Caco-2 (cell line): ENCODE results near the gene SPEG. TPM values are rescaled to one million over a fixed set of nuclear protein-coding genes. Genes with fewer than 3 reads are reported as not detected.

Source experiments
- BruUV-seq: library from RNA; stranded (reverse); fragments of 400-500 nt; replicated peaks from 2 replicates; lab custom pipeline; 2021; lab: Mats Ljungman, UMichigan
- CTCF ChIA-PET: fragments of 300-600 bp; sonication (Branson Sonifier 250); formaldehyde crosslinking; loops from one replicate; lab custom pipeline; 2022; ENCODE audit warnings: antibody characterized with exemption; lab: Charles Lee
- POLR2A ChIA-PET: fragments of 300-600 bp; sonication (Branson Sonifier 250); formaldehyde crosslinking; loops from one replicate; lab custom pipeline; 2022; ENCODE audit warnings: antibody characterized with exemption; lab: Charles Lee
- DNase-seq, 2 experiments: peaks; one replicate each; pipeline versions ENCODE4 v3.0.0 to v3.0.0-alpha.2; 2020 to 2022
- H3K27me3 ChIP-seq: replicated peaks from 2 replicates; pipeline ENCODE4 v1.6.0; 2011; ENCODE audit warnings: low read length; ENCODE audit not compliant: control insufficient read depth, insufficient read depth
- H3K36me3 ChIP-seq: 2 replicates; pipeline ENCODE4 v1.5.1; 2011; ENCODE audit warnings: low read length; ENCODE audit not compliant: control insufficient read depth, insufficient read depth
- H3K4me1 ChIP-seq: fragments of 250-450 bp; sonication (Bioruptor Pico); 2 replicates; pipeline ENCODE4 v1.5.1; 2020; ENCODE audit warnings: mild to moderate bottlenecking
- H3K4me3 ChIP-seq: 2 replicates; pipeline ENCODE4 v1.5.1; 2011; ENCODE audit warnings: low read depth, mild to moderate bottlenecking, control low read depth, low read length
- H3K9me3 ChIP-seq: fragments of 250-450 bp; sonication (Bioruptor Pico); 2 replicates; pipeline ENCODE4 v1.5.1; 2020; ENCODE audit warnings: mild to moderate bottlenecking, moderate library complexity
- H3K27ac Mint-ChIP-seq: one replicate; pipeline ENCODE4 v1.8.0; 2022; ENCODE audit warnings: mixed read lengths; ENCODE audit not compliant: unreplicated experiment
- H3K27me3 Mint-ChIP-seq: one replicate; pipeline ENCODE4 v1.8.0; 2022; ENCODE audit warnings: mixed read lengths; ENCODE audit not compliant: insufficient read depth, unreplicated experiment
- H3K36me3 Mint-ChIP-seq: one replicate; pipeline ENCODE4 v1.8.0; 2022; ENCODE audit warnings: mild to moderate bottlenecking, mixed read lengths; ENCODE audit not compliant: insufficient read depth, unreplicated experiment
- H3K4me1 Mint-ChIP-seq: one replicate; pipeline ENCODE4 v1.8.0; 2022; ENCODE audit warnings: low read depth, mixed read lengths; ENCODE audit not compliant: unreplicated experiment
- H3K4me3 Mint-ChIP-seq: one replicate; pipeline ENCODE4 v1.8.0; 2022; ENCODE audit warnings: mild to moderate bottlenecking, moderate library complexity, mixed read lengths; ENCODE audit not compliant: unreplicated experiment
- H3K9me3 Mint-ChIP-seq: one replicate; pipeline ENCODE4 v1.8.0; 2022; ENCODE audit warnings: mixed read lengths; ENCODE audit not compliant: unreplicated experiment
- intact Hi-C: fragments of 100-400 bp; cut with micrococcal nuclease; formaldehyde crosslinking; loops from one replicate; pipeline ENCODE4 v1.10.0; 2022; ENCODE audit not compliant: unreplicated experiment
- total RNA-seq: library from RNA; stranded (reverse); gene quantifications from 2 replicates; pipeline ENCODE4 v1.2.3, GENCODE V29; 2022
- TF ChIP-seq, protein P1 (sequence below), 2 experiments: fragments of 200-600 bp in 1 of 2; IDR thresholded peaks; 1 replicate in 1 of 2; 2 replicates in 1 of 2; pipeline versions ENCODE4 v1.5.1 to v1.8.0; 2011 to 2022; ENCODE audit warnings: antibody characterized with exemption in 1 of 2, control low read depth in 1 of 2, inconsistent platforms in 1 of 2, low read depth in 1 of 2, low read length in 1 of 2, mild to moderate bottlenecking in 1 of 2, moderate library complexity in 1 of 2; ENCODE audit not compliant: insufficient read depth in 1 of 2, severe bottlenecking in 1 of 2, unreplicated experiment in 1 of 2

SPEG gene
- total RNA-seq, 1 experiment from 2014 or later: 18.6 TPM

DNA sequence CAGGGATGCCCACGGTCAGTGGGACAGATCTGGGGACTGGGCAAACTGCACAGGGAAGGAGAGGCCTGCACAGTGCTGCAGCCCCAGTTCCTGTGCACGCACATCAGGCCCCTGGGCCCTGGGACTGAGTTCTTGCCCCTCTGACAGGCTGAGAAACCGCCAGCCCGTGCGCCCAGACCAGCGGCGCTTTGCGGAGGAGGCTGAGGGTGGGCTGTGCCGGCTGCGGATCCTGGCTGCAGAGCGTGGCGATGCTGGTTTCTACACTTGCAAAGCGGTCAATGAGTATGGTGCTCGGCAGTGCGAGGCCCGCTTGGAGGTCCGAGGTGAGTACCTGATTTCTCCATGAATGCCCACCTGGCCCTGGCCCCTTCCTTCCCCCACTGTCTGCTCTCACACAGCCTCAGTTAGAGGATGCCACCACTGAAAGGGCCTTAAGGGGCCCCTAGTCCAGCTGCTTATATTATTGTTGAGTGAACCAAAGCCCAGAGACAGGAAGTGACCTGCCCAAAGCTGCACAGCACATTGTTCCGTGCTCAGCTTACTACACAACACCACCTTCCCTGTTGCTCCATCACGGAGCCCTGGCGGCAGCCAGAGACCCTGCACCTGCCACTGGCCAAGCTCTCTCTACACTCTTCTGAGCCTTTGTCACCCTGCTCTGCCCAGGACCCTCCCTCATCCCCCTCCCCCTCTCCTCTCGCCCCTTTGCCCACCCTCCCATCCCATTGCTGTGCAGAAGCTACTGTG, 29.8 kb downstream of the SPEG start:
- H3K36me3 Mint-ChIP-seq: peaks cover 7% of the 10 kb centered on the region
- H3K4me3 Mint-ChIP-seq: no peak overlapping the region
- H3K27me3 Mint-ChIP-seq: no peaks in the 10 kb centered on the region
- BruUV-seq: no TSS peak
- no peaks in the 10 kb centered on the region for H3K27me3 ChIP-seq
- H3K4me3 ChIP-seq: no peak overlapping the region
- H3K27ac Mint-ChIP-seq: no peak overlapping the region
- TF ChIP-seq, protein P1, sequence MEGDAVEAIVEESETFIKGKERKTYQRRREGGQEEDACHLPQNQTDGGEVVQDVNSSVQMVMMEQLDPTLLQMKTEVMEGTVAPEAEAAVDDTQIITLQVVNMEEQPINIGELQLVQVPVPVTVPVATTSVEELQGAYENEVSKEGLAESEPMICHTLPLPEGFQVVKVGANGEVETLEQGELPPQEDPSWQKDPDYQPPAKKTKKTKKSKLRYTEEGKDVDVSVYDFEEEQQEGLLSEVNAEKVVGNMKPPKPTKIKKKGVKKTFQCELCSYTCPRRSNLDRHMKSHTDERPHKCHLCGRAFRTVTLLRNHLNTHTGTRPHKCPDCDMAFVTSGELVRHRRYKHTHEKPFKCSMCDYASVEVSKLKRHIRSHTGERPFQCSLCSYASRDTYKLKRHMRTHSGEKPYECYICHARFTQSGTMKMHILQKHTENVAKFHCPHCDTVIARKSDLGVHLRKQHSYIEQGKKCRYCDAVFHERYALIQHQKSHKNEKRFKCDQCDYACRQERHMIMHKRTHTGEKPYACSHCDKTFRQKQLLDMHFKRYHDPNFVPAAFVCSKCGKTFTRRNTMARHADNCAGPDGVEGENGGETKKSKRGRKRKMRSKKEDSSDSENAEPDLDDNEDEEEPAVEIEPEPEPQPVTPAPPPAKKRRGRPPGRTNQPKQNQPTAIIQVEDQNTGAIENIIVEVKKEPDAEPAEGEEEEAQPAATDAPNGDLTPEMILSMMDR (IDR thresholded peaks at IDR 0.05; ENCODE audit: insufficient read depth in 1 of 2, low read depth in 1 of 2, low read length in 1 of 2, severe bottlenecking in 1 of 2, unreplicated experiment in 1 of 2): no peak
- no peaks in the 10 kb centered on the region for H3K36me3 ChIP-seq
- ChIA-PET POLR2A (no interaction called here), CTCF (interaction anchor here (0.6 to 1.7 kb wide), 4 partner anchors 45 to 65 kb away, joined by 4 to 5 read pairs (median 4); no protein-coding TSS in a partner anchor)
- intact Hi-C loops: no loop called here
- no peak for DNase-seq
- H3K9me3 ChIP-seq: no peaks in the 10 kb centered on the region
- no peaks in the 10 kb centered on the region for H3K4me1 Mint-ChIP-seq
- H3K9me3 Mint-ChIP-seq: no peaks in the 10 kb centered on the region
- no peaks in the 10 kb centered on the region for H3K4me1 ChIP-seq

- CTCF ChIA-PET: no interaction called here
- Mint-ChIP-seq H3K4me1 (no peaks in the 10 kb centered on the region), H3K27ac (no peak overlapping the region), H3K36me3 (peaks cover 7% of the 10 kb centered on the region), H3K4me3 (no peak overlapping the region), H3K9me3 (no peaks in the 10 kb centered on the region), H3K27me3 (no peaks in the 10 kb centered on the region)
- TF ChIP-seq, protein P1 (IDR thresholded peaks at IDR 0.05; ENCODE audit: insufficient read depth in 1 of 2, low read depth in 1 of 2, low read length in 1 of 2, severe bottlenecking in 1 of 2, unreplicated experiment in 1 of 2): no peak
- intact Hi-C loops: no loop called here
- POLR2A ChIA-PET: no interaction called here
- H3K36me3 ChIP-seq: no peaks in the 10 kb centered on the region
- H3K4me3 ChIP-seq: no peak overlapping the region
- no peaks in the 10 kb centered on the region for H3K4me1 ChIP-seq
- no peaks in the 10 kb centered on the region for H3K9me3 ChIP-seq
- H3K27me3 ChIP-seq: no peaks in the 10 kb centered on the region
- no peak for DNase-seq
- BruUV-seq: no TSS peak
These were observed 31.3 kb downstream of the SPEG start for GRCh38 chr2:219465659-219466561.
